Measurements from ENCODE around the gene CD9.
"Not testable (repeated sequence)": the region's sequence is repeated elsewhere in the genome, so short reads cannot be mapped to it uniquely, and the experiment has no call there.

The CD9 gene

DNA sequence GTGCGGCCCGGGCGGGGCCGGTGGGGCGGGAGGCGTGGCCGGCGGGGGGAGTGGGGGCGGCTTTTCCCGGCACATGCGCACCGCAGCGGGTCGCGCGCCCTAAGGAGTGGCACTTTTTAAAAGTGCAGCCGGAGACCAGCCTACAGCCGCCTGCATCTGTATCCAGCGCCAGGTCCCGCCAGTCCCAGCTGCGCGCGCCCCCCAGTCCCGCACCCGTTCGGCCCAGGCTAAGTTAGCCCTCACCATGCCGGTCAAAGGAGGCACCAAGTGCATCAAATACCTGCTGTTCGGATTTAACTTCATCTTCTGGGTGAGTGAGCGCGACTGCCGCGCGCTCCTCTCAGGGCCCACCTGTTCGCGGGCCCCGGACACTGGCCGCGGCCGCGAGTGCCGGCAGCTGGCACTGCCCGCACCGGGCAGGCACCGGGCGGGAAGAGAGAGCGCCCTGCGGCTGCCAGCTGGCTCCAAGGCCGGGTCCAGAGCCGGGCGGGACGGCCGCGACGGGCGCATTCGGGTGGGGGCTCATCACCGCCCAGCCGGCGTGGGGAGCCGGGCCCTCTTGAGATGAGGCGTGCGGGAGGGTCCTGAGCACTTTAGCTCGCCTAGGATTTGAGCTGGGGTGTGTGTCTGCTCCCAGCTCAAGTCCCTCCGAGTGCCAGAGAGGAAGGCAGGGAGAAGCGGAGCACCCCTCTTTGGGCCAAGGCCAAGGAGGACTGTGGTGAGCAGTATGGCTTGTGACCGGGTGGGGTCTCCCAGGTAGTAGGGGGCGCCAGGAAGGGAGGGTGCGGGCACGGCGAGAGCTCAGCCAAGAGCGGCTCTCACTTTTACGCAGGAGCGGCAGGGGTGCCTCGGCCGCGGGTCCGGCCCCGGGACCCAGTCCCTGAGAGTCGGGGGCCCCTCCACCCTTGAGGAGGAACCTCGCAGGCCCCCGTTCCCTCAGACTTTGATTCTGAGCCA, at the start of gene CD9:
CD9 (plus strand) TSS at position 145 of the 957 bp plus-strand sequence; CDS start at position 245, 100 bp downstream.
- DNase-seq (ENCODE audit: low read depth), result no peak

DNA sequence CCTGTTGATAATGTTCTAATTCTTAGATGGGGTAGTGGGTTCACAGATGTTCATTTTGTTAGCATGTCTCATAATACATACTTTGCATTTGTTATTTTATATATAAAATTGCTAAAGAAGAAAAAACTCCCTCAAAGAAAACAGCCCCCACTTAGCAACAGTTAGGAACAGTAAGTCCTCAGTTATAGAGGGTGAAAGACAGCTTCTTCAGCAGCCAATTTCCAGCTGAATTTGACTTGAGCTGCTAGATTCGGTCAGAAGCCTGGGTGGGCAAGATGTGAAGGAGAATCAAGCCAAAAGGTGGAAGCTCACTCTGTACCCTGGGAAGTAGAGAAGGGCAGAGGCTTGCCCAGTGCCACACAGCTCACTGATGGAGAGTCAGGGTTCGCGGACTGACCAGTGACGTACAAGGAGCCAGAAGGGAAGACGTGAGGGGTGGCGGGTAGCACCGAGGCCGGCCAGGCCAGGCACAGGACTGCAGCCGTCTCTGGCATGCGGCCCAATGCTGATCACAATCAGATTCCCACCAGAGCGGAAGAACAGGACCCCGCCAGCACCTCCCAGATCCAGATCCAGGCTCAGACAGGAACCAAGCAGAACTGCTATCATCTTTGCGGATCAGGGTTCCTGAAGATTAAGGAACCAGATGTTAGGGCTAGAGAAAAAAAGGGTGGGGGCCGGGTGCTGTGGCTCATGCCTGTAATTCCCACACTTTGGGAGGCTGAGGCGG, 45.3 kb upstream of the CD9 start:
- no peak for DNase-seq (ENCODE audit: low read depth)

DNA sequence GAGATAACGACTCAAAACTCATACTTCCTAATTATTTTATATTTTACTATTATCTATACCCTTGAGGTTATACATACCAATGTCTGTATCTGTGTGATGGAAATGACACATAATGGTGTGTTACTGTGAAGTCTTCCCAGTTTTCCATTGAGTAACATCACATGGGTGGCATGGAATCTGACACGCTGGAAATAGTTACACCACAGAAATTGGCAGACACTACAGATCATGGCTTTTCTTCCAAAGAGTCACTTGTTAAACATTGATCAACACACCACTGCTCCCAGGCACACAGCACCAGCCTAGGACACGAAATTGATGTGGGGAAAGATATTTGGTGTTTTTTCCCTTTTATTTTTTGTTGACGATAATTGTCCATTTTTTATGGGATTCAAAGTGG, 42.7 kb upstream of the CD9 start:
- no peak for DNase-seq (ENCODE audit: low read depth)

DNA sequence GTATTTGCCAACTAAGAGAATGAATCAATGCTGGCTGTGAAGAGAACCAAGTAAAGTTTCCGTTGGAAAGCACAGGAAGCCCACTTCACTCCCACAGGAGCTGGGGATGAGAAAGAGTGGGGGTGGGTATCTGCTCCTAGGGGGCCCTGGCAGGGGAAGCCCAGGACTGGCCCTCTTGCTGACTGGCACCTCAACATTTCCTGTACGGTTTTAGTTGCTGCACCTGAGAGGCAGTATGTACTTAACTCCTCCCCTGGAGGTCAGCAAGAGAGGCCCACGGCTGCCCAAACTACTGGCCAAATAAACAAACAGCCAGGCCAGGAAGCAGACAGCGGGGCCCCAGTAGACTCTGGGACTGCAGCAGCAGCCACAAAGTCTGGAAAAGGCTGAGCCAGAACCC, 41.9 kb upstream of the CD9 start:
- DNase-seq (ENCODE audit: low read depth), result no peak

- no peak for DNase-seq (ENCODE audit: low read depth)
Observed at GRCh38 chr12:6158749-6159148, 41.5 kb upstream of the CD9 start.

- DNase-seq (ENCODE audit: low read depth), result not testable (repeated sequence)
Observed at GRCh38 chr12:6159166-6160011, 40.8 kb upstream of the CD9 start.

- DNase-seq (ENCODE audit: low read depth), result not testable (repeated sequence)
Observed at GRCh38 chr12:6160049-6160649, 40.1 kb upstream of the CD9 start.

DNA sequence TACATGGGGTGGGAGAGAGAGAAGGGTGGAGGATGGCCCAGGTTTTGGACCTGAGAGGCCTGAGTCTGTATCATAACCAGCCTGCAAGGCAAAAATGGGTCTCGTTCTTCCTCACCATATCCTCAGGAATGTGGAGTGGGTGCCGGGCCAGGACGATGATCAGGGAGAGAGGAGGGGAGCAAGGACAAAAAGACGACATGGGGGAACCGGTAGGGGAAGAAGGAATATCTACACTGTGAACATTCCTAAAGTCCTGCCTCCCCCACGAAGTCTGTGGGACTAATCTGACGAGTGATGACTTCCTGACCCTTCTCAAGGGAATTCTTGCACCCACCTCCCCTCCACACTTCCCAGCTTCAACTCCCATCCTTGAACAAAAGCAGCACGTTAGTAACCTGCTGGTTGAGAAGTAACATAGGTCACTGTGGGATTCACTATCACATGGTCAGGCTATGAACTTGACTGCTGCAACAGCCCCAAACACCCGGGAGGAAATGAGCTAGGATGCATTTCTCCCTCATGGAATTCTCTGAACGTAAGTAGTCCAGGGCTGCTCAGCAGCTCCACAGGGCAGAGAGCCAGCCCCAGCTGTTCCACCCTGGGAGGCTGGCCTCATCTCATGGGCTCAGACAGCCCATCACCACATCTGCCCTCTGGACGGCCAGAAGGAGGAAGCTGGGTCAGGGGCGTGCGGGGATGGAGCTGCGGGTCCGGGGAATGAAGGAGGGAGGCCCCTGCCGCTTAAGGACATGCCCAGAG, 38.9 kb upstream of the CD9 start:
- no peak for DNase-seq (ENCODE audit: low read depth)

- no peak for DNase-seq (ENCODE audit: low read depth)
Observed at GRCh38 chr12:6163416-6164060, 36.7 kb upstream of the CD9 start.

- DNase-seq (ENCODE audit: low read depth), result no peak
Observed at GRCh38 chr12:6165395-6165794, 34.8 kb upstream of the CD9 start.

GRCh38 chr12:6166808-6167207, 33.4 kb upstream of the CD9 start:
- no peak for DNase-seq (ENCODE audit: low read depth)

- DNase-seq (ENCODE audit: low read depth), result peak; percentile 31
Observed at GRCh38 chr12:6167327-6168280, 32.6 kb upstream of the CD9 start.

- DNase-seq (ENCODE audit: low read depth), result no peak
Observed at GRCh38 chr12:6171409-6172015, 28.7 kb upstream of the CD9 start.

GRCh38 chr12:6172086-6172485, 28.1 kb upstream of the CD9 start:
- no peak for DNase-seq (ENCODE audit: low read depth)

GRCh38 chr12:6172862-6173261, 27.3 kb upstream of the CD9 start:
- no peak for DNase-seq (ENCODE audit: low read depth)

DNA sequence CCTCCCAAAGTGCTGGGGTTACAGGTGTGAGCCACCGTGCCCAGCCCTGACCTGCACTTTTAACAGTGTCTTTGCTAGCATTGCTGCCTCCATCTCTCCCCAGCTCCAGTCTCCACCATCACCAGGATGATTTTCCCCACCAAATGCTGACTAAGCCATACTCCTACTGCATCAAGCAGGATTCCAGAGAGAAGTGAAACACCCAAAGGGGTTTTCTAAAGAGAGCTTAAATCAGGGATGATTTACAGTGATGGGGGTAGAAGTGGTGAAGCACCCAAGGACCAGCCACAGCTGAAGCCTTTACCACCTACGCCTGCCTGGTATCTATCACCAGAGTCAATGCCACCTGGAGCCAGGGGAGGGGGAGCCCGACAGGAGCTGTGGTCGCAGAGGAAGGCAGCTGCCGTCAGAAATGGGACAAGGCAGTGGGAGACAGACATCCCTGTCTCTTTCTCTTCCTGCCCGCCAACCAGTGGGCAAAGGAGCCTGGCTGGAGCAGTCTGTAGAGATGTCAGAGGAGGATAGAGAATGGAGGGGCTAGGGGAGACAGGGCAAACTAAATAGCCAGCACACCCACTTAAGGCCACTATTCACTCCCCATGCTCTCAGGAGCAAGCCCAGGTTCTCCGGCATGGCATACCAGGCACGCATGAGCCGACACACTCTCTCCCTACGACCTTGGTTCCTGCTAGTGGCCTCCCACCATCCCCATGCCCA, 22.4 kb upstream of the CD9 start:
- DNase-seq (ENCODE audit: low read depth), result no peak

DNA sequence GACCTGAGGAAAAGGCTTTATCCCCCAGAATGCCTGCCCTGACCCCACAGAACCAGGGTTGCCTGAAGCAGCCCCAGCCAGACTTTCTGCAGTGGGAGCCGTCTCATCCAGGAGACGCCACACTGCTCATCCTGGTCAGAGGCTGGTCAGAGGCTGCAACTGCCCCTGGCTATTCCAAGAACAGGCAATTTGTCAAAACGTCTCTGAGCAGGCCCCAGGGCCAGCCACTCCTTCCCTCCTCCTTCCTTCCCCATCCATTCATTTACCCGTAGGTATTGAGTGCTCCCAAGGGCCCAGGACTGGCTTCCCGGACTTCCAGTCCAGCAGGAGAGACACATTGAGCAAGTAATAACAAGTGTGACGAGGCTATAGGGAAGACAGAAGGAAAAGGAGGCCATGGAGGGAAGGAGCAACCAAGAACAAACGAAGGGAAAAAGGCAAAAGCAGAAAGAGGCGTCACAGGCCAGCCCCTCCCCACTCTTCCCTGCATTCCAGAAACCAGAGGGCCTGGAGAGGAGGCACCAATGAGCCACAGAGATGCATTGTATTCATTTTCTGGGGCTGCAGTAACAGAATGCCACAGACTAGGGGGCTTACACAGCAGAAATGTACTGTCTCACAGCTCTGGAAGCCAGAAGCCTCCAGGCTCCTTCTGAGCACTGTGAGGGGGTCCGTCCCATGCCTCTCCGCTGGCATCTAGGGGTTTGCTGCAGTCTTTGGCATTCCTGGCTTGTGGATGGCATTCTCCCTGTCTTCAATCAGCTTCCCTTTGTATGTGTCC, 21.0 kb upstream of the CD9 start:
- no peak for DNase-seq (ENCODE audit: low read depth)
